Loucy (cell line): Measurements from ENCODE around the gene TRAPPC2B.

Experiments
- H2AFZ ChIP-seq: fragments of 200-600 bp; sonication (generic); 2 replicates; pipeline ENCODE4 v1.6.0; 2016; ENCODE audit warnings: antibody characterized with exemption, mild to moderate bottlenecking, low read length, moderate library complexity
- H3F3A ChIP-seq: fragments of 200-600 bp; 2 replicates; pipeline ENCODE4 v1.6.0; 2016; ENCODE audit warnings: antibody characterized with exemption, low read depth, mild to moderate bottlenecking
- H3K27me3 ChIP-seq: fragments of 200-600 bp; sonication (generic); 2 replicates; pipeline ENCODE4 v1.6.1; 2014; ENCODE audit warnings: low read length, mild to moderate bottlenecking; ENCODE audit not compliant: insufficient read depth, poor library complexity, severe bottlenecking
- H3K36me3 ChIP-seq: fragments of 200-600 bp; sonication (generic); 2 replicates; pipeline ENCODE4 v1.6.1; 2016; ENCODE audit warnings: low read length; ENCODE audit not compliant: insufficient read depth
- H3K4me1 ChIP-seq: fragments of 200-600 bp; sonication (generic); 2 replicates; pipeline ENCODE4 v1.5.1; 2014; ENCODE audit warnings: low read length, mild to moderate bottlenecking; ENCODE audit not compliant: insufficient read depth, poor library complexity, severe bottlenecking
- H3K4me2 ChIP-seq: fragments of 200-600 bp; sonication (generic); 2 replicates; pipeline ENCODE4 v1.6.0; 2014; ENCODE audit warnings: antibody characterized with exemption, low read length, low read depth, mild to moderate bottlenecking; ENCODE audit not compliant: poor library complexity, severe bottlenecking
- H3K4me3 ChIP-seq: fragments of 200-600 bp; sonication (generic); 2 replicates; pipeline ENCODE4 v1.5.1; 2014; ENCODE audit warnings: low read length, mild to moderate bottlenecking, mixed read lengths; ENCODE audit not compliant: poor library complexity, severe bottlenecking
- H3K79me2 ChIP-seq: fragments of 200-600 bp; sonication (generic); 2 replicates; pipeline ENCODE4 v1.6.1; 2014; ENCODE audit warnings: low read length; ENCODE audit not compliant: insufficient read depth
- H3K9ac ChIP-seq: fragments of 200-600 bp; sonication (generic); 2 replicates; pipeline ENCODE4 v1.6.0; 2014; ENCODE audit warnings: mild to moderate bottlenecking, low read depth, low read length, moderate library complexity; ENCODE audit not compliant: poor library complexity, severe bottlenecking
- H3K9me2 ChIP-seq: fragments of 200-600 bp; sonication (generic); replicated peaks from 2 replicates; pipeline ENCODE4 v1.6.1; 2016; ENCODE audit warnings: low read depth, low read length, mixed read lengths
- H3K9me3 ChIP-seq: fragments of 200-600 bp; sonication (generic); 2 replicates; pipeline ENCODE4 v1.6.1; 2014; ENCODE audit warnings: mild to moderate bottlenecking, antibody characterized with exemption, low read length, low read depth; ENCODE audit not compliant: insufficient read depth
- H4K20me1 ChIP-seq: fragments of 200-600 bp; sonication (generic); 2 replicates; pipeline ENCODE4 v1.6.0; 2014; ENCODE audit warnings: antibody characterized with exemption, low read length, mild to moderate bottlenecking; ENCODE audit not compliant: insufficient read depth, poor library complexity, severe bottlenecking
- CTCF ChIP-seq: fragments of 200-600 bp; sonication (generic); conservative IDR thresholded peaks from 2 replicates; pipeline ENCODE4 v1.5.1; 2014; ENCODE audit warnings: mild to moderate bottlenecking, antibody characterized with exemption, low read length
- EZH2phosphoT487 ChIP-seq: fragments of 200-600 bp; IDR thresholded peaks from 2 replicates; pipeline ENCODE4 v1.6.1; 2018; ENCODE audit warnings: antibody characterized with exemption, mild to moderate bottlenecking, moderate library complexity, borderline replicate concordance

Gene TRAPPC2B

GRCh38 chr19:57348136-57348535 lies 15.2 kb upstream of the TRAPPC2B start:
- Histone ChIP-seq H3K4me2 (no peak overlapping the region), H3K9me3 (no peaks in the 10 kb centered on the region), H3K36me3 (no peaks in the 10 kb centered on the region), H3K9me2 (no peaks in the 10 kb centered on the region; the same call in 1 of the 2 replicates), H2AFZ (no peak overlapping the region), H4K20me1 (peaks cover 5% of the 10 kb centered on the region), H3K9ac (no peak overlapping the region), H3K4me1 (peaks cover 12% of the 10 kb centered on the region), H3F3A (no peaks in the 10 kb centered on the region), H3K79me2 (peaks cover 21% of the 10 kb centered on the region), H3K4me3 (no peak overlapping the region), H3K27me3 (no peaks in the 10 kb centered on the region)
- no peak for TF ChIP-seq EZH2phosphoT487
- TF ChIP-seq CTCF = no peak

GRCh38 chr19:57350877-57351805 lies 12.2 kb upstream of the TRAPPC2B start, which contains the start of gene ZNF304:
Gene ZNF304, plus strand, starts transcription at chr19:57351271. Its CDS starts 394 bp downstream, at chr19:57351665.
- Histone ChIP-seq H3K9me2 (no peaks in the 10 kb centered on the region; the same call in 1 of the 2 replicates), H2AFZ (peak within 1 kb of the TSS; percentile 98), H4K20me1 (peaks cover 5% of the 10 kb centered on the region), H3K79me2 (peaks cover 28% of the 10 kb centered on the region), H3K36me3 (peaks cover 15% of the 10 kb centered on the region; the same call in 1 of the 2 replicates), H3K9ac (peak within 1 kb of the TSS; percentile 85), H3K9me3 (no peaks in the 10 kb centered on the region), H3F3A (no peaks in the 10 kb centered on the region), H3K4me3 (peak within 1 kb of the TSS; percentile 81), H3K27me3 (no peaks in the 10 kb centered on the region), H3K4me1 (peaks cover 12% of the 10 kb centered on the region), H3K4me2 (peak within 1 kb of the TSS; percentile 80)
- TF ChIP-seq CTCF (no peak), EZH2phosphoT487 (no peak)

- Histone ChIP-seq H3K4me2 (peak overlapping the region; percentile 79), H3K9ac (peak overlapping the region; percentile 85), H3K27me3 (no peaks in the 10 kb centered on the region), H4K20me1 (peaks cover 5% of the 10 kb centered on the region), H3K79me2 (peaks cover 28% of the 10 kb centered on the region), H2AFZ (no peak overlapping the region), H3F3A (no peaks in the 10 kb centered on the region), H3K36me3 (peaks cover 22% of the 10 kb centered on the region; the same call in 1 of the 2 replicates), H3K9me2 (no peaks in the 10 kb centered on the region; the same call in 1 of the 2 replicates), H3K9me3 (no peaks in the 10 kb centered on the region), H3K4me1 (peaks cover 12% of the 10 kb centered on the region), H3K4me3 (peak overlapping the region; percentile 81)
- no peak for TF ChIP-seq EZH2phosphoT487
- no peak for TF ChIP-seq CTCF
These were observed 11.5 kb upstream of the TRAPPC2B start for GRCh38 chr19:57351867-57352266.
